ENCODE results near the gene PHYHD1.

Gene PHYHD1

GRCh38 chr9:128901822-128902221, 19.0 kb upstream of the PHYHD1 start:
- DNase-seq (ENCODE audit: low spot score), result no peak

GRCh38 chr9:128902351-128903078, 18.3 kb upstream of the PHYHD1 start:
- no peak for DNase-seq (ENCODE audit: low spot score)

GRCh38 chr9:128903079-128903461, 17.7 kb upstream of the PHYHD1 start:
- no peak for DNase-seq (ENCODE audit: low spot score)

GRCh38 chr9:128903871-128904620, 16.7 kb upstream of the PHYHD1 start:
- DNase-seq (ENCODE audit: low spot score), result no peak

- no peak for DNase-seq (ENCODE audit: low spot score)
Observed at GRCh38 chr9:128905964-128906363, 14.8 kb upstream of the PHYHD1 start.

- DNase-seq (ENCODE audit: low spot score), result no peak
Observed at GRCh38 chr9:128906741-128907140, 14.0 kb upstream of the PHYHD1 start.

GRCh38 chr9:128908372-128908771, 12.4 kb upstream of the PHYHD1 start:
- DNase-seq (ENCODE audit: low spot score), result no peak

- DNase-seq (ENCODE audit: low spot score), result no peak
Observed at GRCh38 chr9:128909859-128910258, 10.9 kb upstream of the PHYHD1 start.

- no peak for DNase-seq (ENCODE audit: low spot score)
Observed at GRCh38 chr9:128910906-128911305, 9.9 kb upstream of the PHYHD1 start.

GRCh38 chr9:128911529-128912035, 9.2 kb upstream of the PHYHD1 start:
- DNase-seq (ENCODE audit: low spot score), result no peak

- DNase-seq (ENCODE audit: low spot score), result no peak
Observed at GRCh38 chr9:128912270-128912853, 8.4 kb upstream of the PHYHD1 start.

- no peak for DNase-seq (ENCODE audit: low spot score)
Observed at GRCh38 chr9:128913048-128913900, 7.5 kb upstream of the PHYHD1 start.

GRCh38 chr9:128913995-128914772, 6.6 kb upstream of the PHYHD1 start:
- DNase-seq (ENCODE audit: low spot score), result no peak

- DNase-seq (ENCODE audit: low spot score), result no peak
Observed at GRCh38 chr9:128916204-128916603, 4.6 kb upstream of the PHYHD1 start.

- DNase-seq (ENCODE audit: low spot score), result no peak
Observed at GRCh38 chr9:128916745-128917144, 4.0 kb upstream of the PHYHD1 start.

- DNase-seq (ENCODE audit: low spot score), result no peak
Observed at GRCh38 chr9:128917151-128917849, 3.5 kb upstream of the PHYHD1 start.

- DNase-seq (ENCODE audit: low spot score), result no peak
Observed at GRCh38 chr9:128918921-128919320, 1.9 kb upstream of the PHYHD1 start.

- DNase-seq (ENCODE audit: low spot score), result no peak
Observed at GRCh38 chr9:128919402-128920089, 1.2 kb upstream of the PHYHD1 start.

- DNase-seq (ENCODE audit: low spot score), result no peak
Observed at GRCh38 chr9:128921881-128922763, 1.3 kb downstream of the PHYHD1 start.

All from COLO829 (cell line).